RWPE2 (cell line): ENCODE results near the gene YBX3.
A peak's percentile ranks its signal among the peaks of the same experiment; 100 is the strongest.

Experiments
- ATAC-seq: fragments of 200-7000 bp; cut with Tn5 transposase; 3 replicates; pipeline ENCODE4 v1.9.1; 2021; ENCODE audit warnings: low read depth
- DNase-seq: peaks from one replicate; pipeline ENCODE4 v3.0.0-alpha.2; 2020; ENCODE audit warnings: low spot score
- H3K27ac ChIP-seq: fragments of 450-650 bp; 2 replicates; pipeline ENCODE4 v1.5.1; 2017; ENCODE audit warnings: mild to moderate bottlenecking; ENCODE audit not compliant: poor library complexity, severe bottlenecking
- H3K27me3 ChIP-seq: fragments of 250-450 bp; sonication (Bioruptor Pico); 2 replicates; pipeline ENCODE4 v1.5.1; 2021; ENCODE audit warnings: mild to moderate bottlenecking, moderate library complexity; ENCODE audit not compliant: insufficient read depth, poor library complexity, severe bottlenecking
- H3K36me3 ChIP-seq: fragments of 250-450 bp; sonication (Bioruptor Pico); 2 replicates; pipeline ENCODE4 v1.5.1; 2020; ENCODE audit warnings: low read depth, mild to moderate bottlenecking, moderate library complexity
- H3K4me1 ChIP-seq: fragments of 250-450 bp; sonication (Bioruptor Pico); 2 replicates; pipeline ENCODE4 v1.5.1; 2021; ENCODE audit warnings: mild to moderate bottlenecking, moderate library complexity; ENCODE audit not compliant: insufficient read depth, poor library complexity, severe bottlenecking
- H3K4me3 ChIP-seq: fragments of 250-450 bp; sonication (Bioruptor Pico); 2 replicates; pipeline ENCODE4 v1.5.1; 2021; ENCODE audit warnings: mild to moderate bottlenecking, moderate library complexity; ENCODE audit not compliant: severe bottlenecking
- H3K9me3 ChIP-seq: fragments of 250-450 bp; sonication (Bioruptor Pico); 2 replicates; pipeline ENCODE4 v1.5.1; 2021; ENCODE audit warnings: mild to moderate bottlenecking, moderate library complexity; ENCODE audit not compliant: severe bottlenecking
- TF ChIP-seq, protein P1 (sequence below): fragments of 450-650 bp; IDR thresholded peaks from one replicate; pipeline ENCODE4 v1.5.1; 2017; ENCODE audit warnings: mild to moderate bottlenecking, moderate library complexity; ENCODE audit not compliant: poor library complexity, severe bottlenecking

The YBX3 gene

GRCh38 chr12:10720974-10721650 is 2.0 kb downstream of the YBX3 start:
- Histone ChIP-seq H3K4me3 (peak overlapping the region; percentile 91), H3K27me3 (no peaks in the 10 kb centered on the region), H3K27ac (peak overlapping the region; percentile 89), H3K36me3 (peaks cover 26% of the 10 kb centered on the region), H3K9me3 (no peaks in the 10 kb centered on the region), H3K4me1 (peaks cover 25% of the 10 kb centered on the region)
- TF ChIP-seq, protein P1, sequence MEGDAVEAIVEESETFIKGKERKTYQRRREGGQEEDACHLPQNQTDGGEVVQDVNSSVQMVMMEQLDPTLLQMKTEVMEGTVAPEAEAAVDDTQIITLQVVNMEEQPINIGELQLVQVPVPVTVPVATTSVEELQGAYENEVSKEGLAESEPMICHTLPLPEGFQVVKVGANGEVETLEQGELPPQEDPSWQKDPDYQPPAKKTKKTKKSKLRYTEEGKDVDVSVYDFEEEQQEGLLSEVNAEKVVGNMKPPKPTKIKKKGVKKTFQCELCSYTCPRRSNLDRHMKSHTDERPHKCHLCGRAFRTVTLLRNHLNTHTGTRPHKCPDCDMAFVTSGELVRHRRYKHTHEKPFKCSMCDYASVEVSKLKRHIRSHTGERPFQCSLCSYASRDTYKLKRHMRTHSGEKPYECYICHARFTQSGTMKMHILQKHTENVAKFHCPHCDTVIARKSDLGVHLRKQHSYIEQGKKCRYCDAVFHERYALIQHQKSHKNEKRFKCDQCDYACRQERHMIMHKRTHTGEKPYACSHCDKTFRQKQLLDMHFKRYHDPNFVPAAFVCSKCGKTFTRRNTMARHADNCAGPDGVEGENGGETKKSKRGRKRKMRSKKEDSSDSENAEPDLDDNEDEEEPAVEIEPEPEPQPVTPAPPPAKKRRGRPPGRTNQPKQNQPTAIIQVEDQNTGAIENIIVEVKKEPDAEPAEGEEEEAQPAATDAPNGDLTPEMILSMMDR, result no peak
- no peak for ATAC-seq
- DNase-seq, result no peak

DNA sequence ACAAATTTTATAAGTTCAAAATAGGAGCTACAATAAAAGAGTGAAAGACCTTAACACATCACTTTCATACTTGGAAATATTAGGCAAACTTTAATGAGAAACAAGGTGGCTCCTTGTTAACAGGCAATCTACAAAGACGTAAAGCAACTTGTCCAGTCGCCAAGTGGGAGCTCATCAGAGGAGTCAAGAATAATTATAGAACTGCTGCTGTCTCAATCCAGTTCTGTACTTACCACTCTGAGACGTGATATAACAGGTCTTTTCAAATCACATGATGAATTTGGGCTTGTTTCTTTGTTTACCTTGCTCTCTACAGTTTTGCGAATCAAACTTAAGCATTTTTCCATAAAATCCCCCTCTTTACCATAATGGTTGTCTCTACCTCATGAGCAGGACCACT is 3.6 kb downstream of the YBX3 start:
- Histone ChIP-seq H3K4me1 (peaks cover 28% of the 10 kb centered on the region), H3K4me3 (peak overlapping the region; percentile 9), H3K27me3 (no peaks in the 10 kb centered on the region), H3K36me3 (peaks cover 42% of the 10 kb centered on the region), H3K27ac (peak overlapping the region; percentile 89), H3K9me3 (no peaks in the 10 kb centered on the region)
- no peak for ATAC-seq
- TF ChIP-seq, protein P1, result no peak
- no peak for DNase-seq

DNA sequence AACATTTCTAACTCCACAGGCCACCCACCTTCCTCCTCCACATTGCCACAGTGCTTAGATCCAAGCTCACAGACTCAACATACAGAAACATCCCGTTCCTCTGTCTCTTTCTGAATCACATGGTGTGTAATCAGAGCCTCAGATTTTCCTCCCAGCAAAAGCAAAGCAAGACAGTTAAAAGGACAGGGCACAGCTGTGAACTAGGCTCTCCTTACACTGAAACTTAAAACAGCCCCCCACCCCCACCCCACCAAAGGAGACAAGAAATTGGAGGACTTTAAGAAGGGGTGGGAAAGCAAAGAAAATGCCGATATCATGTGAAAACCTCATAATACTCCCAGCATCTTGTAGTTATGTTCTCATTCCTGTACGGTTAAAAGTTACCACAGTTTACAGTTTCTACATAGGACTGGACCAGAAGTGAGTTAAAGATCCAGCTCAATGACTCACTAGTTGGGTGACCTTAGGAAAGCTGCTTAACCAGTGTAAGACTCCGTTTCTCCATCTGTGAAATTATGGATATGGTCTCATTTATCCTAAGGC is 4.8 kb downstream of the YBX3 start:
- no peak overlapping the region for H3K4me3 ChIP-seq
- TF ChIP-seq, protein P1, result no peak
- no peaks in the 10 kb centered on the region for H3K9me3 ChIP-seq
- peak overlapping the region; percentile 89 for H3K27ac ChIP-seq
- ATAC-seq (peak; percentile 15; the same call in 1 of the 3 replicates), DNase-seq (no peak)
- H3K27me3 ChIP-seq, result no peaks in the 10 kb centered on the region
- peaks cover 54% of the 10 kb centered on the region for H3K36me3 ChIP-seq
- H3K4me1 ChIP-seq, result peaks cover 28% of the 10 kb centered on the region

DNA sequence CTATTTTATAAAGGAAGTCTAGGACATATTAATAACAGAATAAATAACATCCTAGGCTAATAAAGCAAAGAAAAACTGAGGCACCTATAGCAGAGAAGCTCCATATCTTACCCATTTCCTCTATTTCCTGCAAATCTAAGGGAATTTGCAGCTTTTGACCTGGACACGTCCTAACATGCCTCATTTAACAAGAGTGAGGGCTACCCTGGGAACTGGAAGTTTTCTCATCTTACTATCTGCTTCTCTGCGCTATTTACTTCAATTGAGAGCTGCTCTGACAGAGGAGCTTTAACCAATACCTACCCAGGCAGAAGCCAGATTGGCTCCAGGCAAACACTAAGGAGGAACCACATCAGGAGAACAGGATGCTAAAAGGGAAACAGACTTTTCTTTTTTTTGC is 5.7 kb downstream of the YBX3 start:
- Histone ChIP-seq H3K4me1 (peaks cover 28% of the 10 kb centered on the region), H3K36me3 (peaks cover 63% of the 10 kb centered on the region), H3K27ac (peak overlapping the region; percentile 89), H3K27me3 (no peaks in the 10 kb centered on the region), H3K4me3 (no peak overlapping the region), H3K9me3 (no peaks in the 10 kb centered on the region)
- ATAC-seq, result peak; percentile 59
- no peak for DNase-seq
- TF ChIP-seq, protein P1, result no peak
